Body of pancreas (tissue), 4 donors: ENCODE measurements around the gene CTTN. TPM values are rescaled to one million over a fixed set of nuclear protein-coding genes. Genes with fewer than 3 reads are reported as not detected.

Source experiments
- ATAC-seq: fragments of 150-250 bp; one replicate; pipeline ENCODE4 v1.9.1; 2016
- DNase-seq, 4 donors: peaks; one replicate each; pipeline ENCODE4 v3.0.0-alpha.2; 2019
- H3K27ac ChIP-seq, 4 donors: fragments of 200-600 bp; sonication (generic); 1 replicate in 3 of 4; 2 replicates in 1 of 4; pipeline versions ENCODE4 v1.5.1 to v1.6.1; 2016 to 2019; ENCODE audit warnings: mild to moderate bottlenecking in 1 of 4, mixed read lengths in 1 of 4, moderate library complexity in 1 of 4
- H3K27me3 ChIP-seq, 2 donors: fragments of 200-600 bp; sonication (generic); one replicate each; pipeline ENCODE4 v1.6.0; 2016; ENCODE audit warnings: mild to moderate bottlenecking in 1 of 2
- H3K36me3 ChIP-seq, 2 donors: fragments of 200-600 bp; sonication (generic); replicated peaks in 1 of 2; 2 replicates each; pipeline ENCODE4 v1.5.1; 2016; ENCODE audit warnings: low read depth in 2 of 2; ENCODE audit not compliant: insufficient read depth in 1 of 2
- H3K4me1 ChIP-seq: fragments of 200-600 bp; sonication (generic); one replicate; pipeline ENCODE4 v1.6.0; 2016
- H3K4me3 ChIP-seq, 2 donors: fragments of 200-600 bp; sonication (generic); 1 replicate in 1 of 2; 2 replicates in 1 of 2; pipeline ENCODE4 v1.5.1; 2016 to 2019
- H3K9me3 ChIP-seq, 3 donors: fragments of 200-600 bp; sonication (generic); 1 replicate in 2 of 3; 2 replicates in 1 of 3; pipeline ENCODE4 v1.5.1; 2016
- CTCF ChIP-seq, 7 experiments: fragments of 450-650 bp in 4 of 7; fragments of 200-600 bp in 3 of 7; sonication (generic) in 3 of 7; IDR thresholded peaks; one replicate each; pipeline ENCODE4 v1.5.1; 2016 to 2019; ENCODE audit warnings: antibody characterized with exemption in 7 of 7
- POLR2A ChIP-seq, 3 donors: fragments of 450-650 bp; IDR thresholded peaks; one replicate each; pipeline ENCODE4 v1.6.1; 2016; ENCODE audit warnings: antibody characterized with exemption in 3 of 3, mild to moderate bottlenecking in 2 of 3
- WGBS, 2 donors: methylation state at CpG; one replicate each; pipeline ENCODE4 v1.1.5; 2017; 5-methylcytosine and 5-hydroxymethylcytosine counted together
- intact Hi-C: fragments of 100-400 bp; cut with DNase I; formaldehyde crosslinking; loops from one replicate; pipeline ENCODE4 v1.15.1; 2023
- total RNA-seq, 2 donors: library from RNA; depleted of rRNA; stranded (reverse); fragments of >200 nt; gene quantifications; one replicate each; pipeline ENCODE4 v1.1.0, GENCODE V29; 2016

CTTN gene
- total RNA-seq, 2 donors from 2014 or later, result 126 to 197 TPM

- DNase-seq (no peak), ATAC-seq (no peak)
- Histone ChIP-seq H3K4me3 (no peak overlapping the region), H3K9me3 (no peaks in the 10 kb centered on the region), H3K4me1 (no peaks in the 10 kb centered on the region), H3K27me3 (no peaks in the 10 kb centered on the region), H3K27ac (no peak overlapping the region), H3K36me3 (peaks cover 0 to 4% of the 10 kb centered on the region in 2 donors)
- TF ChIP-seq CTCF (IDR thresholded peaks at IDR 0.05) (no peak), POLR2A (IDR thresholded peaks at IDR 0.05) (no peak)
- intact Hi-C loops, result no loop called here
- 87 to 89% methylated on average over 9 to 10 of the region's 10 CpGs for WGBS, 2 donors
Measured at GRCh38 chr11:70477609-70478008, 79.3 kb downstream of the CTTN start.

- Histone ChIP-seq H3K27ac (no peak overlapping the region), H3K27me3 (no peaks in the 10 kb centered on the region), H3K36me3 (peaks cover 0 to 2% of the 10 kb centered on the region in 2 donors), H3K4me1 (no peaks in the 10 kb centered on the region), H3K9me3 (no peaks in the 10 kb centered on the region), H3K4me3 (no peak overlapping the region)
- intact Hi-C loops, result no loop called here
- ATAC-seq (no peak), DNase-seq (no peak)
- 92 to 97% methylated on average over 9 to 11 of the region's 11 CpGs for WGBS, 2 donors
- TF ChIP-seq CTCF (IDR thresholded peaks at IDR 0.05) (no peak), POLR2A (IDR thresholded peaks at IDR 0.05) (no peak)
Measured at GRCh38 chr11:70478166-70478890, 80.0 kb downstream of the CTTN start.

- DNase-seq, result no peak
- TF ChIP-seq POLR2A (IDR thresholded peaks at IDR 0.05) (no peak), CTCF (IDR thresholded peaks at IDR 0.05) (no peak)
- H3K4me1 ChIP-seq, result no peaks in the 10 kb centered on the region
- H3K4me3 ChIP-seq, result no peak overlapping the region
- H3K9me3 ChIP-seq, result no peaks in the 10 kb centered on the region
- no peak overlapping the region for H3K27ac ChIP-seq
- H3K36me3 ChIP-seq, result peaks cover 0 to 2% of the 10 kb centered on the region in 2 donors
- intact Hi-C loops, result no loop called here
- no peak for ATAC-seq
- no peaks in the 10 kb centered on the region for H3K27me3 ChIP-seq
- 84 to 90% methylated on average over 3 of the region's 3 CpGs for WGBS, 2 donors
Measured at GRCh38 chr11:70480711-70481110, 82.4 kb downstream of the CTTN start.

- no peak overlapping the region for H3K27ac ChIP-seq
- intact Hi-C loops, result no loop called here
- WGBS, 2 donors, result 92% methylated on average over 10 to 21 of the region's 21 CpGs
- no peak for TF ChIP-seq POLR2A (IDR thresholded peaks at IDR 0.05)
- TF ChIP-seq CTCF (IDR thresholded peaks at IDR 0.05), result no peak
- no peaks in the 10 kb centered on the region for H3K27me3 ChIP-seq
- DNase-seq, result no peak
- no peaks in the 10 kb centered on the region for H3K9me3 ChIP-seq
- H3K4me1 ChIP-seq, result no peaks in the 10 kb centered on the region
- H3K36me3 ChIP-seq, result peaks cover 0 to 2% of the 10 kb centered on the region in 2 donors
- no peak for ATAC-seq
- no peak overlapping the region for H3K4me3 ChIP-seq
Measured at GRCh38 chr11:70481625-70482528, 83.5 kb downstream of the CTTN start.
